Kidney (tissue), 14 donors: Measurements from ENCODE around the gene GPR4. TPM values are rescaled to one million over a fixed set of nuclear protein-coding genes. Genes with fewer than 3 reads are reported as not detected.
A peak's percentile ranks its signal among the peaks of the same experiment; 100 is the strongest.

Experiments used
- DNase-seq, 5 donors: peaks; one replicate each; pipeline ENCODE4 v3.0.0-alpha.2; 2013 to 2020
- FAIRE-seq: peaks from 2 replicates; lab custom pipeline; 2012; peaks lifted over from hg19 to GRCh38; lab: Jason Lieb, UNC
- H3K27ac ChIP-seq, 2 donors: one replicate each; pipeline ENCODE4 v1.7.0; 2013; ENCODE audit warnings: low read depth in 2 of 2, low read length in 2 of 2, inconsistent platforms in 1 of 2
- H3K27me3 ChIP-seq: one replicate; pipeline ENCODE4 v1.7.1; 2013; ENCODE audit warnings: low read length, inconsistent platforms; ENCODE audit not compliant: control insufficient read depth, insufficient read depth
- H3K36me3 ChIP-seq, 3 donors: one replicate each; pipeline versions ENCODE4 v1.7.0 to v1.7.1; 2013; ENCODE audit warnings: low read length in 3 of 3, control low read depth in 1 of 3, inconsistent platforms in 1 of 3; ENCODE audit not compliant: insufficient read depth in 3 of 3, control insufficient read depth in 2 of 3
- H3K4me1 ChIP-seq, 3 donors: one replicate each; pipeline versions ENCODE4 v1.7.0 to v1.7.1; 2013; ENCODE audit warnings: low read length in 3 of 3, inconsistent platforms in 1 of 3, low read depth in 1 of 3; ENCODE audit not compliant: control insufficient read depth in 2 of 3, insufficient read depth in 2 of 3
- H3K4me3 ChIP-seq, 3 donors: one replicate each; pipeline versions ENCODE4 v1.7.0 to v1.8.1; 2013; ENCODE audit warnings: low read length in 3 of 3, control low read depth in 1 of 3, inconsistent platforms in 1 of 3
- H3K9ac ChIP-seq, 3 donors: one replicate each; pipeline versions ENCODE4 v1.7.0 to v1.7.1; 2013; ENCODE audit warnings: low read length in 3 of 3, control low read depth in 1 of 3, inconsistent platforms in 1 of 3
- H3K9me3 ChIP-seq, 3 donors: one replicate each; pipeline versions ENCODE4 v1.7.0 to v1.7.1; 2013; ENCODE audit warnings: low read length in 3 of 3, control low read depth in 1 of 3, inconsistent platforms in 1 of 3; ENCODE audit not compliant: control insufficient read depth in 2 of 3, insufficient read depth in 1 of 3
- CTCF ChIP-seq: IDR thresholded peaks from 3 replicates; pipeline ENCODE4 v1.5.1; 2012; ENCODE audit warnings: mild to moderate bottlenecking, moderate library complexity, borderline replicate concordance; ENCODE audit not compliant: insufficient read depth; ENCODE audit errors: extremely low read depth
- intact Hi-C: fragments of 100-400 bp; cut with DNase I; formaldehyde crosslinking; loops from one replicate; pipeline ENCODE4 v1.11.1; 2022
- polyA plus RNA-seq: library from polyadenylated mRNA; stranded (reverse); fragments of 350-450 nt; fragmentation: Illumina TruSeq; extraction: RNeasy Lipid Tissue Mini Kit (QIAGEN cat#74804); gene quantifications from one replicate; pipeline ENCODE4 v1.2.3, GENCODE V29; 2014; ENCODE audit warnings: low read depth, low replicate concordance; ENCODE audit not compliant: insufficient read depth
- total RNA-seq: library from RNA; stranded (reverse); fragmentation: NEBNext Ultra II Directional; extraction: Animal tissue kit (Norgen Biotek cat#: 25700); gene quantifications from one replicate; pipeline ENCODE4 v1.2.1, GENCODE V29; 2021
- donor health status: control.
- donor health status: control.
- donor health status: control.
- donor health status: control.
- donor health status: control.
- donor health status: DM: yes; HTN: yes; CAD: no.
- donor health status: Normal renal cell carcinoma (clear cell type).

Gene GPR4
- total and polyA plus RNA-seq, 2 donors from 2014 or later, result 6.8 to 9.7 TPM

GRCh38 chr19:45558399-45558878 is 43.6 kb downstream of the GPR4 start:
- intact Hi-C loops, result no loop called here
- peak in 4 of 5 donors; percentile 53 to 75 (median 60) for DNase-seq
- no peak for FAIRE-seq

GRCh38 chr19:45556835-45557234 is 45.2 kb downstream of the GPR4 start:
- DNase-seq (no peak), FAIRE-seq (no peak)
- H3K36me3 ChIP-seq, result peaks cover 0 to 2% (median 0%) of the 10 kb centered on the region in 3 donors
- intact Hi-C loops, result no loop called here
- no peak overlapping the region for H3K4me3 ChIP-seq
- H3K27me3 ChIP-seq, result no peaks in the 10 kb centered on the region
- H3K9ac ChIP-seq, result no peak overlapping the region
- H3K27ac ChIP-seq, result no peak overlapping the region
- H3K4me1 ChIP-seq, result peaks cover 0 to under 1% (median 0%) of the 10 kb centered on the region in 3 donors
- TF ChIP-seq CTCF, result no peak
- no peaks in the 10 kb centered on the region for H3K9me3 ChIP-seq

More at GRCh38 chr19:45558399-45558878, 43.6 kb downstream of the GPR4 start:
- Histone ChIP-seq H3K4me3 (no peak overlapping the region), H3K27me3 (no peaks in the 10 kb centered on the region), H3K36me3 (no peaks in the 10 kb centered on the region), H3K27ac (no peak overlapping the region), H3K9ac (no peak overlapping the region), H3K4me1 (no peaks in the 10 kb centered on the region), H3K9me3 (no peaks in the 10 kb centered on the region)
- TF ChIP-seq CTCF, result peak; percentile 60

- TF ChIP-seq CTCF, result no peak
- Histone ChIP-seq H3K9me3 (no peaks in the 10 kb centered on the region), H3K9ac (no peak overlapping the region), H3K4me1 (peaks cover 0 to 5% (median 0%) of the 10 kb centered on the region in 3 donors), H3K4me3 (no peak overlapping the region), H3K27ac (no peak overlapping the region), H3K27me3 (no peaks in the 10 kb centered on the region), H3K36me3 (peaks cover 0 to 2% (median 0%) of the 10 kb centered on the region in 3 donors)
- FAIRE-seq (no peak), DNase-seq (no peak)
- intact Hi-C loops, result no loop called here
Observed at GRCh38 chr19:45554481-45554880, 47.5 kb downstream of the GPR4 start.

GRCh38 chr19:45553464-45553863 is 48.5 kb downstream of the GPR4 start:
- no peak overlapping the region for H3K27ac ChIP-seq
- intact Hi-C loops, result no loop called here
- H3K27me3 ChIP-seq, result no peaks in the 10 kb centered on the region
- H3K4me1 ChIP-seq, result peaks cover 0 to 5% (median 0%) of the 10 kb centered on the region in 3 donors
- peaks cover 0 to 2% (median 0%) of the 10 kb centered on the region in 3 donors for H3K36me3 ChIP-seq
- peak in 4 of 5 donors; percentile 75 to 85 (median 78) for DNase-seq
- H3K9ac ChIP-seq, result no peak overlapping the region
- no peak overlapping the region for H3K4me3 ChIP-seq
- TF ChIP-seq CTCF, result no peak
- no peak for FAIRE-seq
- H3K9me3 ChIP-seq, result no peaks in the 10 kb centered on the region
